GM08714 (cell line): ENCODE results near the gene LKAAEAR1.

Experiments
- H3K4me3 ChIP-seq: fragments of 200-500 bp; sonication (Bioruptor generic); 2 replicates; pipeline ENCODE4 v1.5.1; 2014; ENCODE audit warnings: mild to moderate bottlenecking, low read length, inconsistent platforms
- ZNF274 ChIP-seq: IDR thresholded peaks from 2 replicates; pipeline ENCODE4 v1.6.1; 2012; ENCODE audit warnings: mild to moderate bottlenecking, low read depth, low read length

The LKAAEAR1 gene

DNA sequence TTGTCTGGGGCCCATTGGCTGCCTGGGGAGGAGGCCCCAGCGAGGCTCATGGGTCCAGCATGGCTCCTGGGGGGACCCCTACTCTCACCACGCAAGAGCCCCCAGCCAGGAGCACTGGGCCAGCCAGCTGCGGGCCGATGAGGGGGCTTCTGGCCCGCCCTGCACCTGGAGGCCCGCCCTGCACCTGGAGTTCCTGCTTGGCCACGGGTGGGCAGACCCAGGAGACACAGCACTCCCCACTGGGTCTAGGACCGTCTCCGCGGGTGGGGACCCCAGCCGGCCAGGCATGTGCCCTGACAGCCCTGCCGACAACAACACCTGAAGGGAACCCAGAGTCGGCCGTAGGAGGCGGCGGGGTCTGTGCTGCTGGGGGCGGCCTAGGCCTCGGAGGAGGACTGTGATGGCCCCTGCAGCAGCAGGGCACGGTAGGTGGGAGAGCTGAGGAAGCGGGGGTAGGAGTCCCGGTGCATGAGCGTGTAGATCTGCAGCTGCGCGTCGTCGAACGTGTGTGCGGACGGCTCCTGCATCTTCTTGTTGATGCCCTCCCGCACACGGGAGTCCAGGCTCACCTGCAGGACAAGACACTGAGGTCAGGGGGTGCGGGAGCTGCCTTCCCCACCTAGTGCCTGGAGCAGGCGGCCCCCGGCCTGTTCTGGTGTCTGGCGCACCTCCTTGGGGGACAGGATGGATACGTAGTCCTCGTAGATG, 10.6 kb downstream of the LKAAEAR1 start:
- no peak overlapping the region for H3K4me3 ChIP-seq
- no peak for TF ChIP-seq ZNF274

DNA sequence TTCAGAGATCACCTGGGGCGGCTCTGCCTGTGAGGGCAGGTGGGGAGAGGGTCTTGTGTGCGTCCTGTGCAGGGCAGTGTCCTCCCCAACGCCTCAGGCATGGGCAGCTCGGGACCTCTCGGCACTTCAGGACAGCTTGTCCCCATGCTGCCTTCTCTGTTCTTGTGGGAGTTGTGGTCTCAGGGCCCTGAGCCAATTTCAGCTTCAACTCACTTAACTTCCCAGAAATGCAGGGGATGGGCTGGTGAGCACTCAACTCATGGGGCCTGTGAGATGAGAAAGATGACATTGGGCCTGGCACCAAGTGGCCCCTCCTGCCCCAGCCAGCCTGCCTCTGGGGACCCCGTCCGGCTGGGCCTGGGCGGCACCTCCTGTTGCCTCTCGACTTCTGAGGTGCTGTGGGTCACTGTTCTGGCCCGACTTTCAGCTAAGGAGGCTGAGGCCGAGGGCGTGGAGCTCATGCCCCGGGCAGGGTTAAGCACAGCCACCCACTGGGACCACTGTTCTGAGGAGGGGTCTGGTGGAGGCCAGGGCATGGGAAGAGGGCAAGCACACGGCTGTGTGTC, 11.6 kb downstream of the LKAAEAR1 start:
- TF ChIP-seq ZNF274: no peak
- H3K4me3 ChIP-seq: no peak overlapping the region

DNA sequence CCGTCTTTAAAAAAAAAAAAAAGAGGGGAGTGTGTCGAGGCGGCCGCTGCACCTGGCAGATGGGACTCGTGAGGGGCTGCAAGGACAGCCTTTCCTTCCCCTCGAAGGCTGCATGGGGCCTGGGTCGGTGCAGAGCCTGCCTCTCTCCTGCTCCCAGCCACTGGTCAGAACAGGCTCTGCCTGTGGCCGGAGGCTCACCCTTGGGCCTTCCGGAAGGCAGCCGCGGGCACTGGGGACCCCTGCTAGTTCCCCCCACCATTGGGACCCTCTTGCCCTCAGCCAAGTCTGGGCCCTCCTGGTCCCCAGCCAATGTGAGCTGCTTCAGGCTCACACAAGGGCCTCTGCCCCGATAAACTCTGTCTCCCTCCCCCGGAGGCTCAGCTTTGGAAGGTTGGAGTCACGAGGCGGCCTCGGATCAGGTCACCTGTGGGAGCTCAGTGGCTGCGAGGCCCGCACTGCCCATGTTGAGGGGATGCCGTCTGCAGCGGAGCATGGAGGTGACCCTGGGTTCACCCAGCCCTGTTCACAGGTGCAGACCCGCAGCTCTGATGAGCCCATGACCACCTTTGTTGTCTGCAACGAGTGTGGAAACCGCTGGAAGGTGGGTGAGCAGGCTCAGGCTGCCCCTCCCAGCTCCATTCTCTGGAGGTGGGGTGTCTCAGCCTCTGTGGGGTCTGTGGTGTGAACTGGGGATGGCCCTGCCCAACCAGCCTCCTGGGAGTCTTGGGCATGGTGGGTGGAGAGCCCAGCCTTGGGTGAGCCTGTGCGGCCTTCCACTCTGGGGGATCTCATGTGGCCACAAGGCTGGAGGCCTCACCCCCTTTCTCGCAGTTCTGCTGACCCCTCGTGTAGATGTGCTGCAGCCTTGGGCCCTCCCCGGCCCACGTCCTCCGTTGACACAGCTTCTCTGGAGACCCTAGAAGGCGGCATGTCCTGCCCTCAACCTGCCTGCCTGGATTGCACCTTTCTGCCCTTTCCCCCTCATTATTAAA, 12.6 kb downstream of the LKAAEAR1 start:
- no peak for TF ChIP-seq ZNF274
- no peak overlapping the region for H3K4me3 ChIP-seq

DNA sequence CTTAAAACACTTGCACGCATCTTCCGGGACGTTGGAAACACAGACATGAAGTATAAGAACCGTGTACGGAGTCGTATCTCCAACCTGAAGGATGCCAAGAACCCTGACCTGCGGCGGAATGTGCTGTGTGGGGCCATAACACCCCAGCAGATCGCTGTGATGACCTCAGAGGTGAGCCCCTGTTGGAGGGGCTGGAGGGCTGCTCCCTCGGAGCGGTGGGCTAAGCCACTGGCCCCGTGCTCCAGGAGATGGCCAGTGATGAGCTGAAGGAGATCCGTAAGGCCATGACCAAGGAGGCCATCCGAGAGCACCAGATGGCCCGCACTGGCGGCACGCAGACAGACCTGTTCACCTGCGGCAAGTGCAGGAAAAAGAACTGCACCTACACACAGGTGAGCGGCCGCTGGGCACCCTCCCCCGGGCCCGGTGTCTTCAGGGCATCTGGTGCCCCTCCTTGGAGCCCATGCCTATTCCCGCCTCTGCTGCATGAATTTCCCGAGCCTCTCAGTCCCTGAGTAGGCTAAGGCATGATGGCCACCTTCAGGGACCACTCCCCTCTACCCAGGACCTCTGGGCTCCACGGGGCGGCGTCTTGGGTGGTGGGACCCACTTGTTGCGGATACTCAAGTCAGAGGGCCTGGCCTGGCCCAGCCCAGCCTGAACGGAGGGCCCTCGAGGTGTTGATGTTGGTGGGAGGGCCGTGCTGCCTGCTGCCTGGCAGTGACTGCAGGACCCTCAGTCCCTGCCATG, 13.8 kb downstream of the LKAAEAR1 start:
- H3K4me3 ChIP-seq: no peak overlapping the region
- no peak for TF ChIP-seq ZNF274

DNA sequence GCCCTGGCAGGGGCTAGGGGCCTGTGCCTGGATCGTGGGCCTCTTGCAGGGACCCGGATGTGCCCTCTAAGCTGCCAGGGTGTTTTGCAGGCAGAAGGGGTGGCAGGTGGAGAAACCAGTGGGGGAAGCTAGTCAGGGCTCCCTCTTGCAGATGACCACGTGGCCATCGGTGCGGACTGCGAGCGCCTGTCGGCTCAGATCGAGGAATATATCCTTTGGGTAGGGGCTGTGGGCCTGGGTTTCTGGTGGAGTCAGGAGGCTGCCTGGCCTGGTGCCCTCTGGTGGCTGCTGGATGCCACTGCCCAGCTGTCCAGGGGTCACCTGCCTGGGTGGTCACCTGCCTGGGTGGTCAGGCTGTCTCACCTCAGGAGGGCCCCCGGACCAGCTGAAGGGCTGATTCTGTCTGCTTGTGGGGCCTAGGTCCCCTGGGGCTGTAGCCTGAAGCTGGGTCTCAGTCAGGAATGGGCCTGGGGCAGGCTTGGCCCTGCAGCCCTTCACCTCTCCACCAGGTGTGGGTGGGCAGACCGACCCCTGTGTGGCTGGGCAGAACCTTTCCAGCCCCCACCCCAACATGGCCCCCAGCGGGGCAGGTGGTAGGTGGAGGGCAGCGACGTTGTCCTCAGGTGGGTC, 14.5 kb downstream of the LKAAEAR1 start:
- TF ChIP-seq ZNF274: no peak
- no peak overlapping the region for H3K4me3 ChIP-seq

DNA sequence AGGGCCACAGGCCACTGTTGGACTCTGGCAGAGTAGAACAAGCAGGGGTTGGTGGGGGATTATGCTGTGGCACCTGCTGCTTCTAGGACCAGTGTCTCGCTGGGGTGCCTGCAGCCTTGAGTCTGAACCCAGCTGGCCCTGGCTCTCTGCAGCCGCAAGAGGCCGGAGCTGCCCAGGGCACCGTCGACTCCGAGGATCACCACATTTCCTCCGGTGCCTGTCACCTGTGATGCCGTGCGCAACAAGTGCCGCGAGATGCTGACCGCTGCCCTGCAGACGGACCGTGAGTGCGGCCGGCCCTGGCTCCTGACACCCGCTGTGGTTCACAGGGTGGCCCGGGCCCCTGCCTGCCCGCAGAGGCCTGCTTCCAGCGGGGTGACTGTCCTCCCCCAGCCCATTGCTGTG, 15.0 kb downstream of the LKAAEAR1 start:
- H3K4me3 ChIP-seq: no peak overlapping the region
- TF ChIP-seq ZNF274: no peak

DNA sequence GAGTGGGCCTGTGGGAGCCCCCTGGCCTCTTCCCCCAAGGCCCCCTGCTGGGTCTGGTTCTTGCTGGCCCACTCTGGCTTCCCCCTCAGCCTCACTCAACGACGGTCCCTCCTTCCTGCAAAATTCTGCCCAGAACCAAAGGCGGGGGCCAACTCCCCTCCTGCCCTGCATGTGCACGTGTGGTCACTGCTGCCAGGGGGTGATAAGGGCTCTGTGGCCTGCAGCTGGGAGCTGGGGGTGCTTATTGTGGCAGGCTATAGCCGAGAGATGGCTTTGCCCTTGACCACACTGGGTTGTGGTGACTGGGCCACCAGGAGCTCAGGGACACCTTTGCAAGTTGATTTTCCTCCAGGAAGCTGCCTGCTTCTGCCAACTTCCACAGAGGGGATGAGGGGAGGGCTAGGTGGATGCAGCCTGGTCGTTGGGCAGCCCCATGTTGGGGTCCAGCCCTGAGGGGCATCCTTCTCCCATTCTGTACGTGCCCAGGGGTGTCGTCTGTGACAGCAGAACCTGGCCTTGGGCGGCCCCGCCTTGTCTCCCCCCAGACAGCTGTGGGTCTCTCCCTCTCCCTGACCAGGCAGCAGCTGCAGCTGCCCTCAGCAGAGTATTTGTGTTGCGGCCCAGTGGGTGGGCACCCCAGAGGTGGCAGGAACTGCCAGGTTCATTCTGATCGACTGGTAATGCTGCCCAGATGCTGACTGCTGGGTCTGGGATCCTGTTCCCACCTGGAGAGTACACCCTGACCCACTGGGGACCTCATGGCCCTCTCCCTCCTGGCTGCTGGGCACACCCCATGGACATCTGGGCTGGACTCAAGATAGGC, 15.6 kb downstream of the LKAAEAR1 start:
- H3K4me3 ChIP-seq: no peak overlapping the region
- no peak for TF ChIP-seq ZNF274

DNA sequence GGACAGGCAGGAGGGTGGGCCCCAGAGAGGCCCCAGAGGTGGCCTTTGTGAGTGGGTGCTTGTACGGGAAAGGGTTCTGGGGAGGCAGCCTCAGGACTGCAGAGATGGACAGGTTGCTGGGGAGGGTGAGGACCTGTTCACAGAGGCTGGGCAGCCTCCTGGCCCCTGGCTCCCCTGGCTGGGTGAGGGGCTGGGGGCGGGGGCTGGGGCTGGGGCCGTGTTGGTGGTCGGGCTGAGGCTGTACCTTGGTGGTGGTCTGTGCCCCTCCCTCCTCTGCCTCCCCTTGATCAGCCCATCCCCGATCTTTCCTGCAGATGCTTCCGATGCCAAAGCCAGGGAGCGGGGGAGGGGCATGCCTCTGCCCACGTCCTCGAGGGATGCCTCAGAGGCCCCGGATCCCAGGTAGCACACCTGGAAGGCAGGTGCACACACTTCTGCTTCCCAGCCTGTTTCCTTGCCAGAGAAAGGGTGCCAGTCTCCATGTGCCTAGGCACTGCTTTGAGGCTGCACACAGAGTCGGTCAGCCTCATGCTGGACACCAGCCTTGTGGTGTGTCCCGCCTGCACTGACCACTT, 16.4 kb downstream of the LKAAEAR1 start:
- TF ChIP-seq ZNF274: no peak
- H3K4me3 ChIP-seq: no peak overlapping the region

DNA sequence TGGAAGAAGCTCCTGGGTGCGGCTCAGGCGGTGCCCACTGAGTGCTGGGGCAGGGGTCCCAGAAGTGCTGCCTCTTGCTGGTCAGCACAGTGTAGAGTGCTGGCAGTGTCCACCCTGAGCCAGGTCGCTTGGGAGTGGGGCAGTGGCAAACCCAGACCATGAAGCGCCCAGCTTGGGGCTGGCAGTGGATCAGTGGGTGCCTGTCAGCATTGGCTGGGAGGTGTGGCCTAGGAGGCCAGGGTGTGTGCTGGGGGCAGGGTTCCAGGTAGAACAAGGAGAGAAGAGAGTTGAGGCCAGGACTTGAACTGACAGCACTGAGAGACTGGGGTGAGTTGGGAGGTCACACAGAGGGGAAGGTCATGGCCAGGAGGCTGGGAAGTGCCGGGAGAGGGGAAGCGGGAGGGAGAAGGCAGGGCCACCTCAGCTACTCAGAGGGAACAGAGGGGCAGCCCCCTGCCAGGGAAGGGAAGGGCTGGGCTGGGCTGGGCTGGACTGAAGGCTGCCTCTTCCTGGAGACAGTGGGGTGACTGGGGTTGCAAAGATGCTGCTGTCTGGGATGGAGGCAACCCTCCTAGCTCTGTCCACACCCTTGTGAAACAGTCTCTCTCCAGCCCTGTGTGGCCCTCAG, 17.1 kb downstream of the LKAAEAR1 start:
- H3K4me3 ChIP-seq: no peak overlapping the region
- no peak for TF ChIP-seq ZNF274

DNA sequence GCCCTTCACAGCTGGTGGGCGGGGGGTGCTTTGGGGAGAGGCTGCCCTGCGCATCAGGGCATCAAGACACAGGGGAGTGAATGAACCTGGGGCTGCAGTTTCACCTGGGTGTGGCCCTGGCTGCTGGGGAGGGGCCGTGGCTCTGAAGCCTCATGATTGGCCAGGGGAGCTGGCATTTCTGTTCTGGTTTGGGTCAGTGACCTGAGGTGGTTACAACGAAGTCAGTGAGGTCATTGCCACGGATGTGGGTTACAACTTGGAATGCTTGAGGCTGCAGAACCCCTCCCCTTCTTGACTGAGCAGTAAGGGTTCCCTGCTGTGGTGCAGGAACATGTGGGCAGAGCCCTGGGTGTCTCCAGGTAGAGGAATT, 18.2 kb downstream of the LKAAEAR1 start:
- no peak overlapping the region for H3K4me3 ChIP-seq
- no peak for TF ChIP-seq ZNF274

DNA sequence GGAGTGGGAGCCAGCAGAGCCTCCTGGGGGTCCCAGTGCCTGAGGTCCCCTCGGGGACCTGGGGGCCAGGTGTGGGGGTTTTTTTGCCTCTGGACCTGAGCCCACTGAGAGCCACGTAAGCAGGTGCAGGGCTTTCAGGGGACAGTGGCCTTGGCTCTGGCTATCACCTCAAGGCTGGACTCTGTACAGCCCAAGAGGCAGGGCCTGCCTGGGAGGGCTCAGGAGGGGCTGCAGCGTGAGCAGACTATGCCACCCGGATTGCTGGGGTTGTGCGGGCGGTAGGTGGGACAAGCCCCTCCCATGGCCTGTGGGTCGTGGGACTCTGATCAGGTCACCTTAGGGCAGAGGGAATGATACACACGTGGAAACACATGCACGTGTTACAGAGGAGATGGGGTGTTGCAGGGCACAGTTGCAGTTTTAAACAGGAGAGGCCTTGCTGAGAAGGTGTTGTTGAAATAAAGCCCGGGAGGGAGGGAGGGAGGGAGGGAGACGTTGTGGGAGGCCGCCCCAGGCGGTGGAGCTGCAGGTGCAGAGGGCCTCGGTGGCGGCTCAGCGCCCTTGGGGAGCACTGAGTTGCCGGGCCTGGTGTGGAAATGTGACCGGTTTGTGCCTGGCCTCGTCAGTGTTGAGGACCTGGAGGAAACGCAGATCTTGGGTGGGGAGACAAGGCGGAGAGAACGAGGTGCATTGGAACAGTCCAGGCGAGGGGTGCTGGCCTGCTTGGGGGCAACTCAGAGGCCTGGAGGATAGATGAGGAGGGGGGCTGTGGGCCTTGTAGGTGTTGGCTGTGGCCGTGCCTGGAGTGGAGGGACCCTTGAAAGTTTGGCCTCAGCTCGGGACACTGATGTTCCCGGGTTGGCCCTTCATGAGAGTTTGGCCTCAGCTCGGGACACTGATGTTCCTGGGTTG, 18.9 kb downstream of the LKAAEAR1 start:
- no peak for TF ChIP-seq ZNF274
- no peak overlapping the region for H3K4me3 ChIP-seq
